Subcutaneous adipose tissue (tissue), 4 donors: Measurements from ENCODE around the gene COL3A1. TPM values are rescaled to one million over a fixed set of nuclear protein-coding genes. Genes with fewer than 3 reads are reported as not detected.

Experiments
- total RNA-seq, 4 donors: library from RNA; depleted of rRNA; stranded (reverse); fragments of >200 nt; gene quantifications; one replicate each; pipeline ENCODE4 v1.1.0, GENCODE V29; 2016
- TF ChIP-seq, protein P1 (sequence below): fragments of 450-650 bp; IDR thresholded peaks from one replicate; pipeline ENCODE4 v1.5.1; 2016; ENCODE audit warnings: low read depth, mild to moderate bottlenecking, control low read depth, antibody characterized with exemption, moderate library complexity

Gene COL3A1
- total RNA-seq, 4 donors from 2014 or later: 115 to 629 (median 242) TPM

DNA sequence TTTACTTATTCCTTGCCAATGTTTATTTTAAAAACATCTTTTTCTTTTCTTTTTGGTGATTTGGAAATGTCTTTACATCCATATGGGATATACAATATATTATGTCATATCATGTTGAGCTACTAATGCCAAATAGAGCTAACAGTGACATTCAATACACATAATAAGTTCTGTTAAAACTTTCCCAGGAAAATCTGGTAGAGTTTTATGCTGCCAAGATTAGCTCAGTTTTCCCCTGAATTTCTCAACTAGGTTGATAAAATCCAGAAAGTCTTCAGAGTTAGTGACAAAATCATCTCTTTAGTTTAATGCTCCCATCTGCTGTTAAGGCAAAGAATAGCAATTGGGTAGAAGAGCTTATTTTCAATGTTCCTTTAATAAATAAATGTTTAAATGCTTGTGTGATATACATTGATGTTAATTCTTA lies 9.9 kb downstream of the COL3A1 start:
- TF ChIP-seq, protein P1, sequence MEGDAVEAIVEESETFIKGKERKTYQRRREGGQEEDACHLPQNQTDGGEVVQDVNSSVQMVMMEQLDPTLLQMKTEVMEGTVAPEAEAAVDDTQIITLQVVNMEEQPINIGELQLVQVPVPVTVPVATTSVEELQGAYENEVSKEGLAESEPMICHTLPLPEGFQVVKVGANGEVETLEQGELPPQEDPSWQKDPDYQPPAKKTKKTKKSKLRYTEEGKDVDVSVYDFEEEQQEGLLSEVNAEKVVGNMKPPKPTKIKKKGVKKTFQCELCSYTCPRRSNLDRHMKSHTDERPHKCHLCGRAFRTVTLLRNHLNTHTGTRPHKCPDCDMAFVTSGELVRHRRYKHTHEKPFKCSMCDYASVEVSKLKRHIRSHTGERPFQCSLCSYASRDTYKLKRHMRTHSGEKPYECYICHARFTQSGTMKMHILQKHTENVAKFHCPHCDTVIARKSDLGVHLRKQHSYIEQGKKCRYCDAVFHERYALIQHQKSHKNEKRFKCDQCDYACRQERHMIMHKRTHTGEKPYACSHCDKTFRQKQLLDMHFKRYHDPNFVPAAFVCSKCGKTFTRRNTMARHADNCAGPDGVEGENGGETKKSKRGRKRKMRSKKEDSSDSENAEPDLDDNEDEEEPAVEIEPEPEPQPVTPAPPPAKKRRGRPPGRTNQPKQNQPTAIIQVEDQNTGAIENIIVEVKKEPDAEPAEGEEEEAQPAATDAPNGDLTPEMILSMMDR: no peak

DNA sequence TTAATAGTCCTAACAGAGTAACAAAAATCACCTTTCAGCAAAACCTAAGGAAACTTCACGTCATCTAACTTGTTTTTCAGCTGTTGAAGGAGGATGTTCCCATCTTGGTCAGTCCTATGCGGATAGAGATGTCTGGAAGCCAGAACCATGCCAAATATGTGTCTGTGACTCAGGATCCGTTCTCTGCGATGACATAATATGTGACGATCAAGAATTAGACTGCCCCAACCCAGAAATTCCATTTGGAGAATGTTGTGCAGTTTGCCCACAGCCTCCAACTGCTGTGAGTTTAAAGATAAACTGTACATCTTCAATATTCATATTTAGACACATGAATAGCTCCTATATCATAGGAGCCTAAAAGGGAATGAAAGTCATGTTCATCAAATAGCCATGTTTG lies 10.5 kb downstream of the COL3A1 start:
- TF ChIP-seq, protein P1: no peak

DNA sequence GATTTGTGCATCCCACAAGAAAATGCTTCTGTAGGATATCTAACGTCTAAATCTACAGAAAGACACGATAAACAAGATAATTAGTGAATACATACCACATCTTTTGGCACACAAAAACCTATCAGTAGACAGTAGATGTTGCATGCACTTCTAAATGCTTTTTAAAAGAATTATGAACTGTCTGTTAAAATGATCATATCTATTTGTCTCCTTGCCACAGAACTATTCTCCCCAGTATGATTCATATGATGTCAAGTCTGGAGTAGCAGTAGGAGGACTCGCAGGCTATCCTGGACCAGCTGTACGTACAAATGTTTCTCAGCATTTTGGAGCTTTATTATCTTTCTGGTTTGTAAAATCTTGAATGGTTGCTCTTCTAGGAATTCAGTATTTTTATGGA lies 12.7 kb downstream of the COL3A1 start:
- TF ChIP-seq, protein P1: no peak

DNA sequence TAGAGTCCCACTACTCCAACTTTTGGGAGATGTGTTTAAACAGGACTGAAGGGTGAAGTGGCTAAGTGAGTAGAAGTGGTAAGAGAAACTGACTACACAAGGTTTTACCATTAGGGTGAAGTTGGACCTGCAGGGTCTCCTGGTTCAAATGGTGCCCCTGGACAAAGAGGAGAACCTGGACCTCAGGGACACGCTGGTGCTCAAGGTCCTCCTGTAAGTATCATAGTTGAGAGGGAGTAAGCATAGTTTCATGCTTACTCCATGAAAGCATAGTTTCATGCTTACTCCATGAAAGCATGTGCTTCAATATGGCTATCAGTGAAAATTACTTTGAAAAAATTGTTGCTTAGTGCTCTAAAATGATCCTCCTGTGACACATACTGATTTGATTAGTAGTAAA lies 19.1 kb downstream of the COL3A1 start:
- TF ChIP-seq, protein P1: no peak

DNA sequence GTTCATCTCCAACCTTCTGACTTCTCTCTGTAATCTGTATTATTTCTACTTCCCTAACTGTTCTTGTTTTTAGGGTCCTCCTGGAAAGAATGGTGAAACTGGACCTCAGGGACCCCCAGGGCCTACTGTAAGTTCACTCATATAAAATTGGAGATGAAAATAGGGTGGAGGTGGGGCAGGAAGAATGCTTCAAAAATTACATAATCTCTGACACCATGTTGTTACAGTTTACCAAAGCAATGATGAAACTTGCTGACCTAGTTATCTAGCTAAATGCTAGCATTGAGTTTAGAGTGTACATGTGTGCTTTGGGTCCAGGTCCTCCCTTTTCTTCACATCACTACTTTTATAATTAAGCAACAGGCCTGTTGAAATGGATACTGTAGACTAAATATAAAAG lies 23.1 kb downstream of the COL3A1 start:
- TF ChIP-seq, protein P1: no peak

DNA sequence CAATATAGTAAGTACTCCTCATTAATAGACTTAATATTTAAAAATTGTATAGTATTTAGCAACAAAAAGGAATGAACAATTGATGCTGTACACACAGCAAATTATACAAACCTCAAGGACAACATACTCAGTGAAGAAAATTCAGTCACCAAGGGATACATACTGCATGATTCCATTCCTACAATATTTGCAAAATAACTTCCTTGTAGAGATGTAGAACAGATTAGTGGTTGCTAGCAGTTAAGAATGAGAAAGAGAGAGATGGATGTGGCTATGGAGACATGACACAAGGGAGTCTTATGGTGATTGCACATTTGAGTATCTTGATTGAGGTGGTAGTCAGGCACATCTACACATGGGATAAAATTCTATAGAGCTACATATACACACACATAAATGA lies 26.0 kb downstream of the COL3A1 start:
- TF ChIP-seq, protein P1: no peak

DNA sequence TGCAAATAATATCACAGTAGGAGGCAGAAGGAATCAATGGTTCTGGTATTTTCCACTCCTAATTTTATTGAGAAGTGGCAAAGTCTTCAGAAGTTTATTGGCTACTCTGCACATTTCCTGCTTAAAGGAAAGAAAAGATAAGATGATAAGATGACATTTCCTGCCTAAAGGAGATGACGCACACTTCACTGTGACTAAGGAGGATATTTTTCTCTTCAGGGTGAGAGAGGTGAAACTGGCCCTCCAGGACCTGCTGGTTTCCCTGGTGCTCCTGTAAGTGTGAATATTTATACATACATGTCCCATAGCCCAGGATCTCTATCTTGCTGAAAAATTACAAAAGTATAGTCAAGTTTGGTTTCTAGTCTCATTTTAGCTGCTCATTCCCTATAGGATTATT lies 27.9 kb downstream of the COL3A1 start:
- TF ChIP-seq, protein P1: no peak
